HFFc6 (cell line): Measurements from ENCODE around the gene REC114. TPM values are rescaled to one million over a fixed set of nuclear protein-coding genes. Genes with fewer than 3 reads are reported as not detected.
A peak's percentile ranks its signal among the peaks of the same experiment; 100 is the strongest.
"Not testable (repeated sequence)": the region's sequence is repeated elsewhere in the genome, so short reads cannot be mapped to it uniquely, and the experiment has no call there.

Experiments used
- DNase-seq: peaks from one replicate; pipeline ENCODE4 v3.0.0-alpha.2; 2018
- H3K27ac Mint-ChIP-seq: 2 replicates; pipeline ENCODE4 v1.8.0; 2020; ENCODE audit warnings: mild to moderate bottlenecking, mixed read lengths
- H3K27me3 Mint-ChIP-seq: 2 replicates; pipeline ENCODE4 v1.8.0; 2021; ENCODE audit warnings: mild to moderate bottlenecking, moderate library complexity, mixed read lengths; ENCODE audit not compliant: insufficient read depth
- H3K36me3 Mint-ChIP-seq: 2 replicates; pipeline ENCODE4 v1.8.0; 2021; ENCODE audit warnings: low read depth, mixed read lengths
- H3K4me1 Mint-ChIP-seq: 2 replicates; pipeline ENCODE4 v1.8.0; 2020; ENCODE audit warnings: low read depth, mixed read lengths
- H3K4me3 Mint-ChIP-seq: 2 replicates; pipeline ENCODE4 v1.8.0; 2020; ENCODE audit warnings: mild to moderate bottlenecking, moderate library complexity, mixed read lengths
- H3K9me3 Mint-ChIP-seq: 2 replicates; pipeline ENCODE4 v1.8.0; 2020; ENCODE audit warnings: mild to moderate bottlenecking, mixed read lengths
- CTCF ChIP-seq: fragments of 200-600 bp; sonication (generic); IDR thresholded peaks from 2 replicates; pipeline ENCODE4 v1.5.0; 2021; ENCODE audit warnings: antibody characterized with exemption, mild to moderate bottlenecking
- total RNA-seq, 6 experiments: library from RNA; stranded (reverse); fragmentation: NEBNext Ultra II Directional; extraction: Animal tissue kit (Norgen Biotek cat#: 25700); gene quantifications; 2 replicates in 1 of 6; 3 replicates in 5 of 6; pipeline ENCODE4 v1.2.3, GENCODE V29; 2021

REC114 gene
- total RNA-seq, 6 experiments from 2014 or later, result not detected

- Mint-ChIP-seq H3K36me3 (peaks cover 27% of the 10 kb centered on the region), H3K9me3 (no peaks in the 10 kb centered on the region), H3K27ac (peak overlapping the region; percentile 80), H3K4me3 (no peak overlapping the region; the same call in 1 of the 2 replicates), H3K27me3 (peaks cover 3% of the 10 kb centered on the region), H3K4me1 (peaks cover 41% of the 10 kb centered on the region)
- DNase-seq, result no peak
- no peak for TF ChIP-seq CTCF
These were observed 130.1 kb downstream of the REC114 start for GRCh38 chr15:73573037-73573436.

GRCh38 chr15:73573572-73573971, 130.6 kb downstream of the REC114 start:
- peaks cover 46% of the 10 kb centered on the region for H3K4me1 Mint-ChIP-seq
- H3K4me3 Mint-ChIP-seq, result peak overlapping the region; percentile 15; the same call in 1 of the 2 replicates
- peaks cover 25% of the 10 kb centered on the region for H3K36me3 Mint-ChIP-seq
- no peaks in the 10 kb centered on the region for H3K9me3 Mint-ChIP-seq
- TF ChIP-seq CTCF, result no peak
- peaks cover 2% of the 10 kb centered on the region for H3K27me3 Mint-ChIP-seq
- DNase-seq, result peak; percentile 70
- H3K27ac Mint-ChIP-seq, result peak overlapping the region; percentile 80

DNA sequence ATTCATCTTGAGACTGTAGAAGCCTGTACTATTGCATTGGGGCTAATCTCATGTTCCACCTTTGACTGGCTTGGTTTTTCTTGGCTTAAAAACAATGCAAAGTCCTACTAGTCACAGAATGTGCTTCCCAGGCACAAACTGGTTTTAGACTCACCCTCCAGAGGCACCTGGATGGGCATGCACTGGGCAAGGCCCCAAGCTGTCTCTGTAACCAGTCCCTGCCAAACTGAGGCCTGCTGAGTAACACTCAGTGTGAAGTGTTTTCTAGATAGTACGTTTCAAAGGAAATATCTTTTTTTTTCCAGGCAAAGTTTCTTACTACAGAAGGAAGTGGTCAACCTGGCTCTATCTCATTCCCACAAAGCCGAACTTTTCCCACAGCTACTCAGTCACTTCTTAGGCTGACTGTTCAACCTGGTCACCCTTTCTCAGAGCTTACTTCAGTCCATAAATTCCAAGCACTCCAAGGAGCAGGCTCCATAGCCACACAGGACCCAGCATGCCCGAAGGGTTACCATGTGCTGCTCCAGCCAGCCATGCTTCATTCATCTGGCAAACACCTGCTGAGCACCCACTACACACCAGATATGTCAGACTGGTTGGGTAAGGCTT, 132.8 kb downstream of the REC114 start:
- no peak for DNase-seq
- Mint-ChIP-seq H3K9me3 (no peaks in the 10 kb centered on the region), H3K4me3 (no peak overlapping the region), H3K36me3 (peaks cover 18% of the 10 kb centered on the region; the same call in 1 of the 2 replicates), H3K27me3 (no peaks in the 10 kb centered on the region; the same call in none of the 2 replicates), H3K27ac (peak overlapping the region; percentile 52), H3K4me1 (peaks cover 46% of the 10 kb centered on the region)
- TF ChIP-seq CTCF, result no peak

GRCh38 chr15:73577593-73577992, 134.6 kb downstream of the REC114 start:
- H3K27me3 Mint-ChIP-seq, H3K4me3 Mint-ChIP-seq, H3K9me3 Mint-ChIP-seq, DNase-seq: not testable (repeated sequence)
- H3K36me3 Mint-ChIP-seq, result peaks cover 12% of the 10 kb centered on the region
- H3K4me1 Mint-ChIP-seq, result peaks cover 37% of the 10 kb centered on the region
- peak overlapping the region; percentile 8; the same call in 1 of the 2 replicates for H3K27ac Mint-ChIP-seq

GRCh38 chr15:73578026-73578425, 135.1 kb downstream of the REC114 start:
- no peak overlapping the region for H3K27ac Mint-ChIP-seq
- H3K27me3 Mint-ChIP-seq, result peaks cover 3% of the 10 kb centered on the region
- no peak for TF ChIP-seq CTCF
- no peak for DNase-seq
- H3K36me3 Mint-ChIP-seq, result peaks cover 17% of the 10 kb centered on the region
- no peaks in the 10 kb centered on the region for H3K9me3 Mint-ChIP-seq
- H3K4me3 Mint-ChIP-seq, result no peak overlapping the region
- H3K4me1 Mint-ChIP-seq, result peaks cover 34% of the 10 kb centered on the region

DNA sequence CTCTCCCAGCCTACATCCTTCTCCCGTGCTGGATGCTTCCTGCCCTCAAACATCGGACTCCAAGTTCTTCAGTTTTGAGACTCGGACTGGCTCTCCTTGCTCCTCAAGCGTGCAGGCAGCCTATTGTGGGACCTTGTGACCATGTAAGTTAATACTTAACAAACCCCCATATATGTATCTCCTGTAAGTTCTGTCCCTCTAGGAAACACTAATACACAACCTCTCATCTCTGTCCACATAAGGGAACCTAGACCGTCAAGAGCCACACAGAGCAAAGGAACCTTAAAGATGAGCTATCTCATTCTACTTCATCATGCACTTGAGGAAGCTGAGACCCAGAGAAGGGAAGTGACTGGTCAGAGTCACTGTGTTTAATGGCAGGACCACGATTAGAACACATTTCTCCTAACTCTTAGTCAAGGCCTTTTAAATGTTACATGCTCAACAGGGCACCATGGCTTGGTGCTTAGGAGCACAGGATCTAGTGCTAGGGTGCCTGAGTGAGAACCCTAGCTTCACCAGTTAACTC, 140.0 kb downstream of the REC114 start:
- no peak for DNase-seq
- Mint-ChIP-seq H3K36me3 (peaks cover 36% of the 10 kb centered on the region), H3K27ac (no peak overlapping the region), H3K9me3 (no peaks in the 10 kb centered on the region), H3K4me3 (no peak overlapping the region), H3K4me1 (peaks cover 19% of the 10 kb centered on the region), H3K27me3 (peaks cover 3% of the 10 kb centered on the region)
- TF ChIP-seq CTCF, result no peak
